Stomach smooth muscle (tissue), 2 donors: Measurements from ENCODE around the gene FUNDC2.
"Not testable (repeated sequence)": the region's sequence is repeated elsewhere in the genome, so short reads cannot be mapped to it uniquely, and the experiment has no call there.

ENCODE experiments used
- H3K27ac ChIP-seq: one replicate; pipeline ENCODE4 v1.7.0; 2013; ENCODE audit warnings: mild to moderate bottlenecking, low read length, inconsistent platforms
- H3K27me3 ChIP-seq, 2 donors: one replicate each; pipeline ENCODE4 v1.7.0; 2013; ENCODE audit warnings: low read length in 2 of 2; ENCODE audit not compliant: insufficient read depth in 2 of 2, control insufficient read depth in 1 of 2
- H3K36me3 ChIP-seq, 2 donors: one replicate each; pipeline ENCODE4 v1.7.0; 2013; ENCODE audit warnings: low read length in 2 of 2; ENCODE audit not compliant: control insufficient read depth in 2 of 2, insufficient read depth in 2 of 2
- H3K4me1 ChIP-seq: one replicate; pipeline ENCODE4 v1.7.0; 2013; ENCODE audit warnings: low read length; ENCODE audit not compliant: control insufficient read depth, insufficient read depth
- H3K4me3 ChIP-seq, 2 donors: one replicate each; pipeline ENCODE4 v1.7.0; 2013; ENCODE audit warnings: low read length in 2 of 2
- H3K9ac ChIP-seq, 2 donors: one replicate each; pipeline ENCODE4 v1.7.0; 2013; ENCODE audit warnings: low read length in 2 of 2, mild to moderate bottlenecking in 1 of 2
- H3K9me3 ChIP-seq, 2 donors: one replicate each; pipeline ENCODE4 v1.7.0; 2013; ENCODE audit warnings: low read length in 2 of 2; ENCODE audit not compliant: control insufficient read depth in 2 of 2
- donor health status: healthy.
- donor health status: Pancreatic carcinoma.

Gene FUNDC2

DNA sequence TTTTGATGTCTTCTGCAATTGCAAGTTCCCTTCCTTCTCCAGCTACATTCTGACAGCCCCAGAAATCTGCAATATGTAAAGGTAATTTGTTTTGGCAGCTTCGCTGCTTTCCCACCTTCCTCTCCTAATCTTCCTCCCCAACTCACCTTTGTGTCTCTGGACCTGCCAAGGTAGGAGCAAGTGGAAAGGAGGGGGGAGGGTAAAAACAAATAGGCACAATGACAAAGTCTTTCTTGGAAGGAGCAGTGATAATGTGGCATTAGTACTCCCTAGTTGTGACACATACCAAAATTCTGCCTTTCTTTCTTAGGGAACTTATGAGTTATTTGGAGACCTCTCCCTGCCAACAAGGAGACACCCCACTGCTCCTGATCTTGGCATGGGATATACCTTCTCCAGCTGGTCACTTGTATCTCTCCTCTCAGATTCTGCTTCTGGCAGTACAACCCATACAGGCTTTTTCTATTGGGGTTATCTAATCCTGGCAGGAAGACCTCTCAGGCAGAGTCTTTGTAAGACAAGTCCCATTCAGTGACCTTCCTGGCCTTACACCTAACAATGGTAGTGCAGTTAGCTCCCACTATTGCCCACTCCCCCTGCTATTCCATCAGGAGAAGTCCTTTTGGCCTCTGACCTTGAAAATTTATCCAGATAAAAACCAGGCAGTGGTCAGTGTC lies 28.3 kb upstream of the FUNDC2 start:
- Histone ChIP-seq H3K4me1 (no peaks in the 10 kb centered on the region), H3K27ac (no peak overlapping the region), H3K4me3 (no peak overlapping the region), H3K27me3 (no peaks in the 10 kb centered on the region), H3K36me3 (no peaks in the 10 kb centered on the region), H3K9ac (no peak overlapping the region), H3K9me3 (peaks cover 0 to 1% of the 10 kb centered on the region in 2 donors)

DNA sequence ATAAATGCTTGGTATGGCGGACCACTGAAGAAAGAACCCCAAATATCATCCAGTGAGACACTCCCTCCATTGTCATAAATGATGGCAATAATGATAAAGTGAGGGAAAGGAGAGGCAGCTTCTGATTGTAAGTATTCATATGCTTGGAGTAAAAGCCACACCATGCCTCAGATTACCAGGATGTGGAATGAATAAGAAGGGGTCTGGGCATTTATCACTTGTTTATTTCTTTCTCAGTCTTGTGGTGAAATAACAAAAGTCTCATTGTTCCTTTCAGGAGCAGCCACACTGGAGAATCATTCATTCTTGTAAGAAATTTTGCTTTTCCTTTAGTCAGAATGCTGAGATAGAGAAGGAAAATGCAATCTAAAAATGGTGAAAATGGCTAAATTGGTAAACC lies 25.8 kb upstream of the FUNDC2 start:
- no peak overlapping the region for H3K4me3 ChIP-seq
- H3K27me3 ChIP-seq = no peaks in the 10 kb centered on the region
- no peaks in the 10 kb centered on the region for H3K4me1 ChIP-seq
- H3K36me3 ChIP-seq = no peaks in the 10 kb centered on the region
- peaks cover 0 to 1% of the 10 kb centered on the region in 2 donors for H3K9me3 ChIP-seq
- no peak overlapping the region for H3K9ac ChIP-seq
- H3K27ac ChIP-seq = no peak overlapping the region

DNA sequence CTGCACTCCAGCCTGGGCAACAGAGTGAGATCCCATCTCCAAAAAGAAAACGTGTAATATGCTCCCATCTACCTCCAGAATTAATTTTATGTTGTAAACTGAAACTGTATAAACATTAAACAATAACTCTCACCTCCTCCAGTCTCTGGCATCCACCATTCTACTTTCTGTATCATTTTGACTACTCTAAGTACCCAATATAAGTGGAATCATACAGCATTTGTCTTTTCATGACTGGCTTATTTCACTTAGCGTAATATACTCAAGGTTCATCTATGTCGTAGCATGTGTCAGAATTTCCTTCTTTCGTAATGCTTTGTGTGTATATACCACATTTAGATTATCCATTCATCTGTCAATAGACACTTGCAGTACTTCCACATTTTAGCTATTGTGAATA lies 24.8 kb upstream of the FUNDC2 start:
- Histone ChIP-seq H3K9ac (no peak overlapping the region), H3K4me1 (no peaks in the 10 kb centered on the region), H3K9me3 (peaks cover 0 to 1% of the 10 kb centered on the region in 2 donors), H3K27ac (no peak overlapping the region), H3K36me3 (no peaks in the 10 kb centered on the region), H3K27me3 (no peaks in the 10 kb centered on the region), H3K4me3 (no peak overlapping the region)

DNA sequence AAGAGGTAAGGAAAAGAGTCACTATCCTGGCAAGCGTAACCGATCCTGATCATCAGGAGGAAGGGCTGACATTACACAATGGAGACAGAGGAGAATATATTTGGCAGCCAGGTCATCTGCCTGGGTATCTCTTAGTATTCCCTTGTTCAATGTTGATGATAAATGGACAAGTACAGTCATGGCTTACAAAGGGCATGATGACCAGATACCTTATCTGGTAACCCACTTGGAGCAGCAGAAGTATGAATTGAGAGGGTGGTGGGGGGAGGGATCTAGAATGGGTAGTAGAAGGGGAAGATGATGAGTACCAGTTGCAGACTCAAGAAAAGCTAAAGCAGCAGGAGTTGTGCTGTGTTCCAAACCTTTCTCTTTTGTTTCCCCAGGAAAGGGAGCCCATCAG lies 21.5 kb upstream of the FUNDC2 start:
- H3K4me1 ChIP-seq = no peaks in the 10 kb centered on the region
- no peak overlapping the region for H3K4me3 ChIP-seq
- H3K27me3 ChIP-seq = no peaks in the 10 kb centered on the region
- no peaks in the 10 kb centered on the region for H3K36me3 ChIP-seq
- H3K27ac ChIP-seq = no peak overlapping the region
- no peaks in the 10 kb centered on the region for H3K9me3 ChIP-seq
- H3K9ac ChIP-seq = no peak overlapping the region

DNA sequence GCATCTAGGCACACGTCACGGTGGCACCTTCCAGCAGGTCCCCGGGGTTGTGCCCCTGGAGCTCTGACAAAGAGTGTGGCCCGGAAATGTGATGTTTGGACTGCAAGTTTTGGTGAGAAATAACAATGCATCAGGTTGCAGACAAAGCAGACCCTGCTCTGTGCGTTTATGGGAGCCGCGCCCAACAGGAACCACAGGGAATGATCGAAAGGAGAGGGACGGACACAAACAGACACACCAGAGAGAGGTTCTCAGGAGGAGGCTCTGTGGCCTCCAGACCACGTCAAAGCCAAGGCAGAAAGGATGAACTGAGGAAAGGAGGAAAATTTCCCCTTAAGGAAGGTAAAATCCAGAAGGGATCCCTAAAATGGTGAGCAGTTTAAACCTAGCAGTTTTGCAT lies 20.3 kb upstream of the FUNDC2 start:
- not testable (repeated sequence) for H3K9me3 ChIP-seq, H3K27ac ChIP-seq, H3K4me3 ChIP-seq, H3K36me3 ChIP-seq, H3K9ac ChIP-seq, H3K4me1 ChIP-seq, H3K27me3 ChIP-seq

DNA sequence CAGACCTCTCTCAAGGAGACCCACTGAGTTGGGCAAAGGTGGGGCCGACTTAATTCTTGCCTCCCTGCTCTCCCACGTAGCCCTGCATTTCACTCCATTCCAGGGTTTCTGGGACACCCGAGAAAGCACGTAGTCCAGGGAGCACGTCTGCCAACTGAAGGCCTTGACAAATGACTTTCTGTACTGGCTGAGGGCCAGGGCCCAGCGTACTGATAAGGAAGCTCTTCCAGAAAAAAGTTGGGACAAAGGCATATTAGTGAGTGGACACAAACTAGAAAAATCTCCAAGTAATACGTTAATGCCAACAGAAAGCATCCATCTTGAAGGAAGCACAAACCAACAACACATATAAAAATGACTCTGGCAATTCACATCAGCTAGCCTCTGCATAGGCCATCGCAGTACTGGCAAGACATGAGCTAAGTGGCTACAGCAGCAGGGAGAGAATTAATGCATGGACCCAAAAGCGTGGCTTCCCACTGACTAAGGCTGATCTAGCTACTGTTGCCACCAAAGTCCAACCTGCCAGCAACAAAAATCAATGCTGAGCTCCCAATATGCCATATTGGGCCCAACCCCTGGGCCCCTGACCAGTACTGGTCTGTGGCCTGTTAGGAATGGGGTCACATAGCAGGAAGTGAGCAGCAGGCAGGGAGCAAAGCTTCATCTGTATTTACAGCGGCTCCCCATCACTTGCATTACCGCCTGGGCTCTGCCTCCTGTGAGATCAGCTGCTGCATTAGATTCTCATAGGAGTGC lies 19.6 kb upstream of the FUNDC2 start:
- H3K4me3 ChIP-seq, H3K27me3 ChIP-seq, H3K36me3 ChIP-seq, H3K27ac ChIP-seq, H3K9me3 ChIP-seq, H3K9ac ChIP-seq, H3K4me1 ChIP-seq: not testable (repeated sequence)

DNA sequence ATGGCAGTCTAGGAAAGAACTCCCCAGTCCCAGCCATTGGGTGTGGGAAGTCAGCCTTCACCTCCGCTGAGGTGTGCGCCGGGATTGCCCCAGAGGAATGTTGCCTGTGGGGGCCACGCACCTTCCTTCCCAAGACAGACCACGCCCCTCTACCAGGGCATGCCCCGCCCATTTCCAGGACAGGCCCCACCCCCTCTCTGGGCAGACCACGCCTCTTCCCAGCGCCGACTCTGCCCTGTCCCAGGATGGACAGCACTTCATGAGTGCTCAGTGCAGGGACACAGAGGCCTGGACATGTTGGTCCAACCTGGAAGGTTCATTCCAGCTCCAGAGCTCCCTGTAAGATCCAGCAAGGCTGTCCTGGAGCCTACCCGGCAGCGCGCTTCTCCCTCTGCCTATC lies 18.1 kb upstream of the FUNDC2 start:
- H3K4me3 ChIP-seq, H3K4me1 ChIP-seq, H3K9ac ChIP-seq, H3K36me3 ChIP-seq, H3K27ac ChIP-seq, H3K27me3 ChIP-seq, H3K9me3 ChIP-seq: not testable (repeated sequence)

DNA sequence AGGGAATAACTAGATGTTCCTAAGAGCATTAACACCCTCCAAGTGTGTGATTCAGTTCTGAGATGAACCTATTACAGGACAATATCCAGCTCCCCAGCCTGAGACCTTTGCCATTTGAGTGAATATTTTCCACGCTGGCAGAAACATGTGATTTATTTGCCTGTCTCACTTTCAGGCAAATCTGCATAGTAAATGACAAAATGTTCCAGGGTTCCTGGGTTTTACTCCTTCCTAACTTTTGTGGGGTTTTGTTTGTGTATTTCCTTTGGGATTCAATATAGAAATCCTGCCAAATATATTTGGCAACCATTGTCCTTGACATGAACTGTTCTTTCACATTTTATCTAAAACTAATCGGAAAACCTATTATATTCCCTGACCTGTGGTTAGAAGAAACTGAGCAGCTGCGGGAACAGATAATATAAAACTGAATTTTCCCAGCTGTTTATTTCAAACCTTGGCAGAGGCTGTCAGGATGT lies 16.6 kb upstream of the FUNDC2 start:
- no peaks in the 10 kb centered on the region for H3K27me3 ChIP-seq
- no peak overlapping the region for H3K27ac ChIP-seq
- no peaks in the 10 kb centered on the region for H3K4me1 ChIP-seq
- no peaks in the 10 kb centered on the region for H3K9me3 ChIP-seq
- no peak overlapping the region for H3K4me3 ChIP-seq
- no peak overlapping the region for H3K9ac ChIP-seq
- H3K36me3 ChIP-seq = no peaks in the 10 kb centered on the region

DNA sequence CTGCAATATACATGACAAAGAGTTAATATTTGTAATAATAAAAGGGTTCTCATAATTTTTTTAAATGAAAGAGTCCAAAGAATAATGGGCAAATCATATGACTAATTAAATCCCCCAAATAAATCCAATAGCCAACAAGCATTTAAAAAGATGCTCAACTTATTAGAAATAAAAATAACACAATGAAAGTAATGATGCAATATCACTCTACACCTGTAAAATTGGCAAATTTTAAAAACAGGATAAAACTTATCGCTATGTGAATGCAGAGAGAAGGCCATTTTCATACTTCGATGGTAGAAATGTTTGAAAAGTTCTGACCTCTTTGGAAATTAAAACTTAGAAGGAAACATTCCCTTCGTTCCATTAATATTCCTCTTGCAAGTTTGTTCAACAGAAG lies 6.1 kb upstream of the FUNDC2 start:
- H3K4me1 ChIP-seq = no peaks in the 10 kb centered on the region
- H3K4me3 ChIP-seq = no peak overlapping the region
- no peaks in the 10 kb centered on the region for H3K9me3 ChIP-seq
- H3K27me3 ChIP-seq = no peaks in the 10 kb centered on the region
- no peak overlapping the region for H3K27ac ChIP-seq
- no peaks in the 10 kb centered on the region for H3K36me3 ChIP-seq
- no peak overlapping the region for H3K9ac ChIP-seq

DNA sequence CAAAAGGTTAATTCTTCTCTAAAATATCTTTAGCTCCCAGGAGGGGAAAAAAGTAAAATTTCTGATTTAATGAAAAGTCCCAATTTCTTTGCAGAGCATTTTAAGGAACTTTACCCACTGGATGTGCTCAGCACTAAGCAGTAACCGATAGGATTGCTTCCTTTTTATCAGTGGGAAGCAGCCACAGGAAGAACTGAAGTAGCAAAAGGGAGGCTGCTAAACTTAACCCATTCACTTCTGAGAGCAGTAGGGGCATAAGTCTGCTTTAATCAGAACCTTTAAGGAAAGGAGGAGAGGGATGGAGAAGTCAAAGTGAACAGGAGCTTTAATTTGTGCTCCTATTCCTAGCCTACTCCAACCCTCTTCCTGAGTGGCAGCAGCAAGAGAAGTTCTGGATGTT lies 4.1 kb upstream of the FUNDC2 start, which contains the start of gene F8:
F8 (minus strand) TSS at position 139 of the 400 bp plus-strand sequence. CDS start 171 bp downstream, outside the sequence.
- no peak within 1 kb of the TSS for H3K4me3 ChIP-seq
- no peaks in the 10 kb centered on the region for H3K9me3 ChIP-seq
- no peak within 1 kb of the TSS for H3K9ac ChIP-seq
- no peak within 1 kb of the TSS for H3K27ac ChIP-seq
- H3K36me3 ChIP-seq = no peaks in the 10 kb centered on the region
- H3K27me3 ChIP-seq = no peaks in the 10 kb centered on the region
- no peaks in the 10 kb centered on the region for H3K4me1 ChIP-seq
